H7 (cell line): ENCODE measurements around the gene GORASP1. TPM values are rescaled to one million over a fixed set of nuclear protein-coding genes. Genes with fewer than 3 reads are reported as not detected.

Experiments used
- DNase-seq: peaks from one replicate; pipeline ENCODE4 v3.0.0; 2012
- H3K27me3 ChIP-seq: 2 replicates; pipeline ENCODE4 v1.6.0; 2011; ENCODE audit warnings: mild to moderate bottlenecking, low read length; ENCODE audit not compliant: control insufficient read depth, insufficient read depth
- H3K36me3 ChIP-seq: replicated peaks from 2 replicates; pipeline ENCODE4 v1.5.1; 2011; ENCODE audit warnings: low read length; ENCODE audit not compliant: control insufficient read depth, insufficient read depth
- H3K4me3 ChIP-seq: 2 replicates; pipeline ENCODE4 v1.5.1; 2011; ENCODE audit warnings: low read depth, mild to moderate bottlenecking, control low read depth, low read length, moderate library complexity; ENCODE audit not compliant: insufficient read depth
- total RNA-seq: library from RNA; depleted of rRNA; stranded (reverse); fragments of >200 nt; shearing (Covaris generic); gene quantifications from 2 replicates; pipeline ENCODE4 v1.2.3, GENCODE V29; 2014; rRNA removed

GORASP1 gene
- 45.6 and 46.9 TPM in 2 replicates for total RNA-seq

GRCh38 chr3:39107388-39108199, at the start of gene GORASP1, which contains the start of gene TTC21A:
TSS of gene GORASP1 (minus strand) at chr3:39107627. CDS start at chr3:39107541, 86 bp downstream.
TSS of gene TTC21A (plus strand) at chr3:39107680. CDS start at chr3:39107838, 158 bp downstream.
- peak; percentile 94 for DNase-seq
- peaks cover 2% of the 10 kb centered on the region; the same call in 1 of the 2 replicates for H3K27me3 ChIP-seq
- peak within 1 kb of the TSS; percentile 91 for H3K4me3 ChIP-seq
- H3K36me3 ChIP-seq, result no peaks in the 10 kb centered on the region

GRCh38 chr3:39156421-39156820, 49.0 kb upstream of the GORASP1 start:
- no peak overlapping the region for H3K4me3 ChIP-seq
- peaks cover 2% of the 10 kb centered on the region; the same call in 1 of the 2 replicates for H3K27me3 ChIP-seq
- H3K36me3 ChIP-seq, result no peaks in the 10 kb centered on the region
- no peak for DNase-seq

GRCh38 chr3:39154280-39155021, 47.0 kb upstream of the GORASP1 start:
- H3K27me3 ChIP-seq, result peaks cover 2% of the 10 kb centered on the region; the same call in 1 of the 2 replicates
- DNase-seq, result peak; percentile 86

GRCh38 chr3:39153977-39154279, 46.5 kb upstream of the GORASP1 start:
- H3K4me3 ChIP-seq, result peak overlapping the region; percentile 65
- peaks cover 2% of the 10 kb centered on the region; the same call in 1 of the 2 replicates for H3K27me3 ChIP-seq
- H3K36me3 ChIP-seq, result no peaks in the 10 kb centered on the region
- peak; percentile 64 for DNase-seq

More at GRCh38 chr3:39154280-39155021, 47.0 kb upstream of the GORASP1 start:
- H3K4me3 ChIP-seq, result peak overlapping the region; percentile 65
- no peaks in the 10 kb centered on the region for H3K36me3 ChIP-seq

DNA sequence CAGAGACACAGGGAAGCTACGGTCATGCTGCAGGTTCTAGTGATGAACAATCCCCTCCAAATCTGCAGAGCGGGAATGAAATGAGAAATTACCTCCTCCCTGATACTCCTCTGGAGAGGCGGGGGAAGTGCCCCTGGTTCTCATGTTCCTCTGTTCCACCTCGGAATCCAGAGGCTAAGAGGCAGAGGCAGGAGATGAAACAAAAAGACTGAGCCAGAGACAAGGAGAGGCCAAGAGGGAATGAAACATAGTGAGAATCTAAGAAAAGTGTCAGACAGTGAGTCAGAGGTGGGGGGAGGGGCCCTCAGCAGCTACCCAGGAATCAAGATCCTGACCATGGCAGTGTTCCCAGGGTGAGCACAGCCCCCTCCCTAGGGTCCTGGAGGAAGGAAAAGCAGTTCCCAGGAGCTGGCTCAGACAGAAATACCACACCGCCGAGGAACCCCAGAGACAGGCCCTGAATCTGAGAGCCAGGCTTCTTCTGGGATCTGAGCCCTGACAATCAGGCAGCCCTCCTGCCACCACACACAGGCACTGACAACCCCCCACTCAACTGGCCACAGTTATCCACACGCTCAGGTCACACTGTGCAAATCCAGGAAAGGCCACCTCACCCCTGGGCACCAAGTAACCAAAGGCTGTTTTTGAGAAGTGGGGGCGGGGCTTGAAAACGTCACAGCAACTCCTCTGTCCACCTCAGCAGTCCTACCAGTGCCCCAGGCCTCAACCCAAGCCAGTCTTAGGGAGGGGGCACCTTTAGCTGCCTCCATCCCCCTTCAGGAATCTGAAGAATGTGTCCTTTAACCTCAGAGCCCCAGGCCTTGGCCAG, 43.6 kb upstream of the GORASP1 start:
- peaks cover 2% of the 10 kb centered on the region; the same call in 1 of the 2 replicates for H3K27me3 ChIP-seq
- H3K36me3 ChIP-seq, result peaks cover 4% of the 10 kb centered on the region; the same call in 1 of the 2 replicates
- DNase-seq, result peak; percentile 72
- peak overlapping the region; percentile 12 for H3K4me3 ChIP-seq

DNA sequence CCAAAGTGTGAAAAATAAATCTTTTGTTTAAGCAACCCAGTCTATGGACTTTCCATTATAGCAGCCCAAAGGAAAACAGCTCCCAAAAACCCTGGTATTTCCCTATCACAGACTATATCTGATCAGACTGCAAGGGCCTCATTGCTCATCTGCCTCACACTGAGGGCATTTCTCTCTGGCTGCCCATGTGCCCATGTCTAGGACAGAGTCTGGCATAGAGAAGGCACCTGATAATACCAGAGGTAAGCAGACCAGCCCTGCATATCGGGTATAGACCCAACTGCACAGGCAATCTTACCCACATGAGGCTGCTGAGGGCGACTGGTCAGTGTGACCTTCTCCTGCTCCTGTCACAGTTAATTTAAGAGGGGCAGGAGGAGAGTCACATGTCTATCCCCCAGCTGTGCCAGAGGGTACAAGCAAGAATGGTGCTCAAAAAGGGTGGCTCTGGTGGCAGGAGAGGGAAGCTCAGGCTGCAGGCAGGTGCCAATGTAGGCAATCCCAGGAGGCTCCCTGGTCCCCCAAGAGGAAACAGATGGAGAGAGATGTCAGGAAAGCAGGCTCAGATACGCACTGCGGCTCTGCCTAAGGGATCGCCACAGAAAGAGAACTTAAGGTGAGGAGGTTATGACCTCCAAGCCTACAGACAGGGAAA, 42.8 kb upstream of the GORASP1 start:
- Histone ChIP-seq H3K36me3 (peaks cover 4% of the 10 kb centered on the region; the same call in 1 of the 2 replicates), H3K27me3 (peaks cover 2% of the 10 kb centered on the region; the same call in 1 of the 2 replicates), H3K4me3 (no peak overlapping the region; the same call in 1 of the 2 replicates)
- DNase-seq, result peak; percentile 33

- H3K27me3 ChIP-seq, result peaks cover 2% of the 10 kb centered on the region; the same call in 1 of the 2 replicates
- DNase-seq, result no peak
- H3K4me3 ChIP-seq, result no peak overlapping the region
- peaks cover 8% of the 10 kb centered on the region; the same call in 1 of the 2 replicates for H3K36me3 ChIP-seq
These were observed 42.2 kb upstream of the GORASP1 start for GRCh38 chr3:39149498-39150147.

DNA sequence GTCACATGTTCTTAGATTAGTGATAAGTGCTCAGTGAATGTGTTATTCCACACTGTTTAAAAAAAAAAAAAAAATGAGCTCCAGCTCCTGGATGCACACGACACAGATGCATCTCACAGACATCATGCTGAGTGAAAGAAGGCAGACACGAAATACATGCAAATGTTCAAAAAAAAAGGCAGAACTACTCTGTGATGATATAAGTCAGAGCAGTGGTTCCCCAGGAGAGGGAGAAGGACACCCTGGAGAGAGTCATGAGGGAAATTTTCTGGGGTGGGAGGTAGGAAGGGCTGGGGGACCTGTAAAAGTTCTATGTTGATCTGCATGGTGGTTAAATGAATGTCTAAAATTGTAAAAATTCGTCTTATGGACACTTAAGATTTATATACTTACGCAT, 41.6 kb upstream of the GORASP1 start:
- Histone ChIP-seq H3K36me3 (peaks cover 8% of the 10 kb centered on the region), H3K27me3 (peaks cover 2% of the 10 kb centered on the region; the same call in 1 of the 2 replicates), H3K4me3 (no peak overlapping the region)
- no peak for DNase-seq

DNA sequence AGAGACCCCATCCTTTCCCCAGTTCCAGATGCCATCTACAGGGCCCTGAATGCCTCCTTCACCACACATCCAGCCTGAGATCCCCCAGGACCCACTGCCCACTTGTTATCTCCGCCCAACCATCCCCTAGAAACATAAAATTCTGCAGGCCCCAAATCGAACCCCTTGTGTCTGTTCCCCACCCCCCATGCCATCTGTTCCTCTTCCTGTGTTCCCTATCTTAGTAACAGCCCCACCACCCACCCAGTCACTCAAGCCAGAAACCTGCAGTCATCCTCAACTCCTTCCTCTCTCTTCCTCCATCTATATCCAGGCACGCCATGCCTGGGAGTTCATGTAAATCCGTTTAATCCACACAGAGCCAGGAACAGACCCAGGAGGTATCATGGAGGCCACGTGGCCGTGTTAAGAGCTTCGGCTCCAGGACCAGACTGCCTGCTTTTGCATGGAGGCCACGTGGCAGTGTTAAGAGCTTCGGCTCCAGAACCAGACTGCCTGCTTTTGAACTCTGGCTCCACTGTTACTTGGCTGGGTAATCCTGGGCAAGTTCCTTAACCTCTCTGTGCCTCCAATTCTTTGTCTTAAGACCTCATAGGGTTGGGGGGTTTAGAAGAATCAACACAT, 41.1 kb upstream of the GORASP1 start:
- H3K36me3 ChIP-seq, result peaks cover 13% of the 10 kb centered on the region
- no peak overlapping the region for H3K4me3 ChIP-seq
- DNase-seq, result no peak
- H3K27me3 ChIP-seq, result peaks cover 2% of the 10 kb centered on the region; the same call in 1 of the 2 replicates

GRCh38 chr3:39147711-39148434, 40.4 kb upstream of the GORASP1 start:
- peak; percentile 53 for DNase-seq
- H3K36me3 ChIP-seq, result peaks cover 18% of the 10 kb centered on the region
- no peak overlapping the region for H3K4me3 ChIP-seq
- H3K27me3 ChIP-seq, result peaks cover 2% of the 10 kb centered on the region; the same call in 1 of the 2 replicates

DNA sequence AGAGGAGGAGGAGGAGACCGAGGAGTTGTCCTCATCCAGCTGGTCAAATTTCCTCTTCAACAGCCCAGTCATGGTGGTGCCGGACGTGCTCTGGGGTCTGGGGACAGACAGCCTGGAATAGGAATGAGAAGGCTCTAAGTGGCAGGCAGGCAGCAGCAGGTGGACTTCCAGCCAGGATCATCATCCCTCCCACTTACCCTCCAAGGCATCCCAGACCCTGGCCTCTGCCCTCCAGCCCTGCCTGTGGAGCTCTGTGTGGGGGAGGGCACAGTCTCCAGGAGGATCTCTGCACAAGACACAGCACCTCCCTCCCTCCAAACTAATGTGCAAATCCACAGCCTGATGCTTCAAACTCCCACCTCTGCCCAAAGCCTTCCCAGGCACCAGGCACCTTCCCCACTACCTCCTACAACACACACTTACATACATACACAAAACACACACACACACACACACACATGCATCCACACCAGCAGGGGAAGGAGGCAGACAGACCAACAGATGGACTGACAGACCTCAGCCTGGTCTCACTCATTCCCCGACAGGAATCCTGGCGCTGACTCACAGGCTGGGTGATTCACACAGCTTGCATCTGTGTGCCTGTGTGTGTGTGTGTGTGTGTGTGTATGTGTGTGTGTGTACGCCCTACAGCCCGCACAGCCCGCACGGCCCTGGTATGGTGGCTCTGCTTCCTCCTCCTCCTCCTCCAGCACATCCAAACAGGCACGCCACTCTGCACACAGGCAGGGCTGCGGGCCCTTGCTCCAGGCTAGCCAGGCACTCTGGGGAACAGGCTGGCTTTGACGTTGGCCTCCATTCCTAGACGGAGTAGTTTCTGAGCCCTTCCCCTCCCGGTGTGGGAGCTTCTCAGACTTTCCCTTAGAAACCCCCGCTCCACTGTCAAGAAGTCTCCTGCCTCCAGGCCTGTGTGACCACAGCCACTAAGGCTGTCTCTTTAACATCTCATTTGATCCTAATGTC, 39.5 kb upstream of the GORASP1 start:
- H3K36me3 ChIP-seq, result peaks cover 18% of the 10 kb centered on the region
- DNase-seq, result peak; percentile 41
- H3K4me3 ChIP-seq, result no peak overlapping the region
- H3K27me3 ChIP-seq, result no peaks in the 10 kb centered on the region
